ENCODE results near the gene KIF21A. TPM values are rescaled to one million over a fixed set of nuclear protein-coding genes. Genes with fewer than 3 reads are reported as not detected.

The KIF21A gene
- total RNA-seq, 1 donor from 2014 or later: 173 TPM

DNA sequence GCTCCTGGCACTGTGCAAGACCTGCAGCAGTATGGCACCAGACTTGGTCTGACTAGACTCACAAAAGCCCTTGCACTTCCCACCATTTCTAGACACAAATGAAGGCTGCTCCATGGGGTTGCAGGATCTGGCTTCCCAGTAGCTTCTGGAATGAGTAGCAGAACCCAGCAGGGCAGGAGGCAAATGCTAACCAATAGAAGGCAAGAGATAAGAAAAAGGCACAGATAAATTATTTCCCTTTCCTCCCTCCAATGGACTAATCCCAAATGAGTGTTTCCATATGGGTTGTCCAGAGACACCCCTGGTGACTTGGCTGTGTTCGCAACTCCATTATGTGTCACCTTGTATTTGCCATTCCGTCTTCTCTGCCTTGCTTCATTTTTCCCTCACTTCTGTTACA, 49.7 kb downstream of the KIF21A start:
- DNase-seq (ENCODE audit: low spot score in 2 of 2): no peak
- FAIRE-seq: no peak

DNA sequence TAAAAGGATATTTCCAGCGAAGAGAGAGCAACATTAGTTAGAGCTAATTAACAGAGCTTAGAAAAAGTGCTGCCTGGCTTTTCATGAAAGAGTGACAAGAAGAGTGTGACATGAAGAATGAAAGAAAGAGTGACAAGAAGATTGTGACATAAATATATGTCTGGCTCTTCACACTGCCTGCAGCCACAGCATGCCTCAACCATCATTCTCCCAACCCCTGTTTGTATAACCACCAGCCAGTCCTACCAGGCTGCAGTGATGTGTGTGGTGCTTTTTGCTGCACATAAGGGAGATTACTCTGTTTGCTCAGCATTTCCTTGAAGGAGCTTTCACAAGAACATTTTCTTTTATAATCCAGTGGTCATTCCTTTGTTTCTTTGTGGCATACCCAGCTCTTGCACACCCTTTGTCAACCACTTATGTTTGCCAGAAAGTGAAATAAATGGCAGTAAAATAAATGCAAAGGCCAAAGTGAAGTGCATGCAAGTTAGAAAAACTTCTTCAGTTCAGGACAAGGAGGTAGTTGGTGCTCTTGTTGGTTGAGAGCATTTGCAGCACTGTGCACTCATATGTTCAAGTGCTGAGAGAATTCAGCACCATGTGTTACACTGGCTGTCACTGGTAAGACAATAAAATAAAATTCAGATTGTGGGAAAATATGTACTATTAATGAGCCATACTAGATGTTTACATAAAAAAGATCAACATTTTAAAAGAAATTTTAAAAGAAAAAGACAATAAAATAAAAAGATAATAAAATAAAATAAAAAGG, 50.6 kb downstream of the KIF21A start:
- FAIRE-seq: no peak
- no peak for DNase-seq (ENCODE audit: low spot score in 2 of 2)

DNA sequence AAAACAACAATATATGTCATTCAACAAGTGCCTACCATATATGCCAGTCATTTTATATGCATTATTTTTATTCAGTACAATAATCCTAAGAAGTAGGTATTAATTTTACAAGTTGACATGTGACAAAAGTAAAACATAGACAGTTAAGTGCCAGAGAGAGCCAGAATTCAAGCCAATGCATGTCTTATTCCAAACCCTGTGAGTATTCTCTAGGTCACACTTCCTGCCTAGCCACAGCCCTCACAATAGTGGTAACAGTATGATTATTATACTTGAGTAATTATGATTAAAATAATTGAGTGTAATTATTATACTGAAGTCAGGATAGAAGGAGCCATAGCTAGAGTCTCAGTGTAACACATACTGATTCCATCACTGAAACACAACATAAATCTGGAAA, 52.2 kb downstream of the KIF21A start:
- no peak for FAIRE-seq
- DNase-seq (ENCODE audit: low spot score in 2 of 2): no peak

- FAIRE-seq (no peak), DNase-seq (ENCODE audit: low spot score in 2 of 2) (no peak)
Measured at GRCh38 chr12:39389399-39390150, 53.3 kb downstream of the KIF21A start.

DNA sequence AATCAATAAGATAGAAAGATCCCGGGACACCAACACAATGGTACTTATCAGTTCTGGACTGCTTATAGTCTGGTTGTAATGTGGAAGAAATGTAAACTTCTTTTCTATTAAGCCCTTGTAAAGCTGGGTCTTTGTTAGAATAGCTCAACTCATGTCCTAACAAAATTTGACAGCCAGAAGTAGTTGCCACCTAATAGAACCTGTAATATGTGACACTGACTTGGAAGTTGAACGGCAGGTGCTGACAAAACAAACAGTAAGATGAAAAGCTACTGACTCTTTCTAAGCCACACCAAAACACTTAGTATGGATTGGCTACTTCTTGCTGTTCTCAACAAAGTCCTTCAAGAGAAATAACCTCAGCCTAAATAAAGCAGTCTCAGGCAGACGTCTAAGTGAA, 56.6 kb downstream of the KIF21A start:
- FAIRE-seq (no peak), DNase-seq (ENCODE audit: low spot score in 2 of 2) (no peak)

DNA sequence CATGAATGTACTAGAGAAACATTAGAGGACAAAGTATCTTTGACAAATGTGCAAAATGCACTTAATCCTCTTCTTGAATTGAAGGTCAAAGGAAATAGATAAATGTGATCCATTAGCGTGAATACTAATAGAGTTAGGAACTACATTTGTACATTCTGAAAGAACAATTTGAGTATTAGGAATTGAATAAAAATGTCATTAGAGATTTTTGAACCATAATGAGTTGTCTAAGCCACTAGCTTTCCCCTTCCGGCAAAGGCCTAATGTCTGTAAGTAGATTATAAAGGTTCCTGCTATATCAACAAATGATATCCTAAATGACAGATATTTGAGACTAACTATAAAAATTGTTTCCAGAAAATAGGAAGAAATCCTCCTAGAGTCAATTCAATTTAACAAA, 59.8 kb downstream of the KIF21A start:
- no peak for DNase-seq (ENCODE audit: low spot score in 2 of 2)
- no peak for FAIRE-seq

DNA sequence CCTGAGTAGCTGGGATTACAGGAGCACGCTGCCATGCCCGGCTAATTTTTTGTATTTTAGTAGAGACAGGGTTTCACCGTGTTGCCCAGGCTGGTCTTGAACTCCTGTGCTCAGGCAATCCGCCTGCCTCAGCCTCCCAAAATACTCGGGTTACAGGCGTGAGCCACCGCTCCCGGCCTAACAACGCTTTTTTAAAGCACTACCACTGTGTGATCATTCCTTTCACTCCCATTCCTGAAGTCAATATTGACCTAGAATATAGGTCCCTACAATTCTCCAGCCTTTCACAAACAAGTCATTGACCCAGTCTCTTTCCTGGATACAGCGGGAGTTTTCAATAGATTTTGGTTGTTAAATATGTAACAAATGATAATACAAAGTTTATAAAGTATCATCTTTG, 62.8 kb downstream of the KIF21A start:
- DNase-seq (ENCODE audit: low spot score in 2 of 2) (no peak), FAIRE-seq (no peak)

GRCh38 chr12:39378341-39378740, 64.6 kb downstream of the KIF21A start:
- FAIRE-seq (no peak), DNase-seq (ENCODE audit: low spot score in 2 of 2) (no peak)

DNA sequence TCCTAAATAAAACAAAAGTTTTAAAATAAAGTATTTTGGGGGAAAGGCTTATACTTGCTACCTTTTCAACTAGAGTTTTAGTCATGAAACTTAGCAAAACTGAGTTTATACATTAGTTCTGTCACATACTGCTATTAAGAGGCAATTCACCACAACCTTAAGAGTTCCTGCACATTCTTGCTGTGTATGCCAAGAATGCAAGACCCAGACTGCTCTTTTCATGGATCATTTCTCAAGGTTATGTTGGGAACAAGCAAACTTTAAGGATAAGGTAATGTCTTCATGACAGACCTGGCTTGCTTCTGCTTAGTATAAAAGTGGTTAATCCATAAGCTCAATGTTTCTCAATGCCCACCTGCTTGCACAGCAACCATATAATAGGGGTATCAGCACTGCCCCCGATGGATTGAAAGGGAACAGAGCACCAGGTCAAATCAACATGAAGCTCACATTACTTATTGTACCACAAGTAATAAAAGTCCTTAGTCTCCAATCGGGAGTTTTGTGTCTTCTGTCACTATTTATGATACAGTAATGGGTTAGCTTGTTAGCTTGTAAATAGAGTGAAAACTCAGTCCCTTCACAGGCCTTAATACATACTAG, 67.6 kb downstream of the KIF21A start:
- DNase-seq (ENCODE audit: low spot score in 2 of 2) (no peak), FAIRE-seq (no peak)

GRCh38 chr12:39372929-39373328, 70.0 kb downstream of the KIF21A start:
- FAIRE-seq (no peak), DNase-seq (ENCODE audit: low spot score in 2 of 2) (no peak)

GRCh38 chr12:39372204-39372925, 70.6 kb downstream of the KIF21A start:
- FAIRE-seq (no peak), DNase-seq (ENCODE audit: low spot score in 2 of 2) (no peak)

- no peak for FAIRE-seq
- no peak for DNase-seq (ENCODE audit: low spot score in 2 of 2)
Measured at GRCh38 chr12:39369756-39370155, 73.2 kb downstream of the KIF21A start.

DNA sequence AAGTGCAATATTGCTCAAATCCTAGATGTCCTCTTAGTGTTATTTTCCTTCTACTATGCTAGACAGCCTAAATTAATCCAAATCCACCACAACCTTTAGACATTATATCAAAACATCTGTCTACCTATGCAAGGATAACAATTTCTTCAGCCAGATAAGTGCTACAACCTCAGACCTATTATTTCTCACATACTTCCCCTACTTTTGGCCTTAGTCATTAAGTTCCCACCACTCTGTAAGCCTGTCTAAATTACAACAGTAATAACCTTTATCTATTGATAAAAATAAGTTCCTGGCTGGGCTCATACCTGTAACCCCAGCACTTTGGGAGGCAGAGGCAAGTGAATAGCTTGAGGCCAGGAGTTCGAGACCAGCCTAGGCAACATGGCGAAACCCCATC, 74.0 kb downstream of the KIF21A start:
- no peak for DNase-seq (ENCODE audit: low spot score in 2 of 2)
- no peak for FAIRE-seq

GRCh38 chr12:39368096-39368495, 74.8 kb downstream of the KIF21A start:
- FAIRE-seq: peak; percentile 6
- no peak for DNase-seq (ENCODE audit: low spot score in 2 of 2)

GRCh38 chr12:39367494-39367893, 75.4 kb downstream of the KIF21A start:
- FAIRE-seq (no peak), DNase-seq (ENCODE audit: low spot score in 2 of 2) (no peak)

GRCh38 chr12:39365364-39366001, 77.4 kb downstream of the KIF21A start:
- FAIRE-seq (peak; percentile 81), DNase-seq (ENCODE audit: low spot score in 2 of 2) (no peak)

GRCh38 chr12:39364196-39364595, 78.7 kb downstream of the KIF21A start:
- DNase-seq (ENCODE audit: low spot score in 2 of 2) (no peak), FAIRE-seq (no peak)

DNA sequence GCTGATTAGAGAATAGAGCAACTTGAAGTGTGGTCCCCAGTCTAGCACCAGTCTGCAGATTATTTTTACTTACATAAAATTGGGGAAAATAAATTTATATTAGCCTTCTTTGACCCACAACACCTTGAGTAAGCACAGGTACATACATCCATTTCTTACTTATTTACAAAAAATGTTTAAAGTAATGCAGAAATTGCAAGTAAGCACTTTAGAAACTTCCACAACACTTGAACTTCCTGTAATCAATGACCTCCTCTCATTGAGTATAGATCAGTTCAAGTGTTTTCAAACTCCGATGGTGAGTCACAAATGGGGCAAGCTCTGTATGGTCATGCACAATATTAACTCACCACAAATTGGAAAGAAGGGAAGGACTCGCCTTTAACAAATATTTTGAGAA, 83.3 kb downstream of the KIF21A start:
- FAIRE-seq (no peak), DNase-seq (ENCODE audit: low spot score in 2 of 2) (no peak)

GRCh38 chr12:39357041-39357440, 85.9 kb downstream of the KIF21A start:
- FAIRE-seq (no peak), DNase-seq (ENCODE audit: low spot score in 2 of 2) (no peak)

- FAIRE-seq: no peak
Measured at GRCh38 chr12:39355841-39356240, 87.1 kb downstream of the KIF21A start.

More at GRCh38 chr12:39355841-39356240, 87.1 kb downstream of the KIF21A start:
- no peak for DNase-seq (ENCODE audit: low spot score in 2 of 2)

Data from frontal cortex (tissue), 4 donors.